ENCODE data around the gene PXMP4. TPM values are rescaled to one million over a fixed set of nuclear protein-coding genes. Genes with fewer than 3 reads are reported as not detected.

The PXMP4 gene
- total RNA-seq, 1 experiment from 2014 or later: 5.7 TPM

DNA sequence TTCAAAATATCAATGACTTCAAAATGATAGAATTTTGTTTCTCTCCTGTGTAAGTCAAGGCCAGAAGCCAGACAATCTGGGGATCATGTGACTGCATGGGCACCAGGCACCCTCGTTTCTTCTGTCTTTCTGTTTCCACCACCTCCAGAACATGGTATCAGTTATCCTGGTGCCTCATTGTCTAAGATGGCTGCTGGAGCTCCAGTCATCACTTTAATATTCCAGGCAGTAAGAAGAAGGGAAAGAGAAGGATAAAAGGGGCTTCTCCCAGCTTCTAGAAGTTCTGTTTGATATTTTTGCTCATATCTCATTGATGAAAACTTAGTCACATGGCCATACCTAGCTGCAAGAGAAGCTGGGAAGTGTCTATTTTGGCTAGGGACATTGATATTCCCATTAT lies 37.3 kb upstream of the PXMP4 start:
- TF ChIP-seq, protein P1, sequence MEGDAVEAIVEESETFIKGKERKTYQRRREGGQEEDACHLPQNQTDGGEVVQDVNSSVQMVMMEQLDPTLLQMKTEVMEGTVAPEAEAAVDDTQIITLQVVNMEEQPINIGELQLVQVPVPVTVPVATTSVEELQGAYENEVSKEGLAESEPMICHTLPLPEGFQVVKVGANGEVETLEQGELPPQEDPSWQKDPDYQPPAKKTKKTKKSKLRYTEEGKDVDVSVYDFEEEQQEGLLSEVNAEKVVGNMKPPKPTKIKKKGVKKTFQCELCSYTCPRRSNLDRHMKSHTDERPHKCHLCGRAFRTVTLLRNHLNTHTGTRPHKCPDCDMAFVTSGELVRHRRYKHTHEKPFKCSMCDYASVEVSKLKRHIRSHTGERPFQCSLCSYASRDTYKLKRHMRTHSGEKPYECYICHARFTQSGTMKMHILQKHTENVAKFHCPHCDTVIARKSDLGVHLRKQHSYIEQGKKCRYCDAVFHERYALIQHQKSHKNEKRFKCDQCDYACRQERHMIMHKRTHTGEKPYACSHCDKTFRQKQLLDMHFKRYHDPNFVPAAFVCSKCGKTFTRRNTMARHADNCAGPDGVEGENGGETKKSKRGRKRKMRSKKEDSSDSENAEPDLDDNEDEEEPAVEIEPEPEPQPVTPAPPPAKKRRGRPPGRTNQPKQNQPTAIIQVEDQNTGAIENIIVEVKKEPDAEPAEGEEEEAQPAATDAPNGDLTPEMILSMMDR (conservative IDR thresholded peaks at IDR 0.05): no peak
- DNase-seq: no peak
- Mint-ChIP-seq H3K9me3 (0 out of 5 replicates have a peak, but pooled peaks cover 0 to 2% of the 10 kb centered on the region in 2 experiments), H3K27ac (no peak overlapping the region), H3K4me3 (no peak overlapping the region), H3K4me1 (peaks cover 11 to 13% of the 10 kb centered on the region in 2 experiments), H3K36me3 (ENCODE audit: insufficient read depth in 1 of 3, low read depth in 3 of 3) (peaks cover 12 to 56% (median 23%) of the 10 kb centered on the region in 3 experiments), H3K27me3 (ENCODE audit: low read depth) (no peaks in the 10 kb centered on the region)
- no peak overlapping the region for H4K8ac ChIP-seq (replicated peaks; ENCODE audit: insufficient read length, low read depth, low read length)
- H2BK12ac ChIP-seq (ENCODE audit: insufficient read length, low read depth, low read length): no peak overlapping the region
- H3K27me3 ChIP-seq (ENCODE audit: insufficient read depth, low read length): no peaks in the 10 kb centered on the region
- no peak overlapping the region for H4K5ac ChIP-seq (ENCODE audit: insufficient read length, low read depth, low read length)
- no peak overlapping the region for H2BK5ac ChIP-seq (ENCODE audit: insufficient read length, low read length)
- H3K79me1 ChIP-seq (ENCODE audit: insufficient read depth, low read depth, low read length, poor library complexity, severe bottlenecking): no peaks in the 10 kb centered on the region
- no peak overlapping the region for H3K23ac ChIP-seq (ENCODE audit: insufficient read length, low read depth, low read length)
- no peak overlapping the region for H3K4ac ChIP-seq (ENCODE audit: low read depth, low read length)
- WGBS (ENCODE audit: extremely low coverage, insufficient read length, low lambda C conversion rate): no CpG with 5 or more reads among the region's 1 CpG
- H3K27ac ChIP-seq (ENCODE audit: insufficient read length, low read depth, low read length): no peak overlapping the region
- H4K20me1 ChIP-seq (ENCODE audit: control insufficient read depth, insufficient read depth, insufficient read length): no peaks in the 10 kb centered on the region
- H3K18ac ChIP-seq (ENCODE audit: insufficient read length, low read depth, low read length): no peak overlapping the region
- no peak overlapping the region for H3K4me2 ChIP-seq (ENCODE audit: insufficient read depth, insufficient read length, low read length)
- H3K23me2 ChIP-seq (ENCODE audit: insufficient read length, low read depth, low read length, poor library complexity, severe bottlenecking): no peaks in the 10 kb centered on the region
- H4K91ac ChIP-seq (ENCODE audit: insufficient read length, low read depth, low read length): no peak overlapping the region
- no peak overlapping the region for H2AK5ac ChIP-seq (ENCODE audit: insufficient read length, low read length)
- H2AFZ ChIP-seq (ENCODE audit: low read length): no peak overlapping the region
- no peak overlapping the region for H2BK120ac ChIP-seq (ENCODE audit: low read depth, low read length, poor library complexity, severe bottlenecking)
- no peak overlapping the region for H3K14ac ChIP-seq (ENCODE audit: insufficient read depth, low read length)
- no peak overlapping the region for H2BK20ac ChIP-seq (ENCODE audit: low read depth, low read length, poor library complexity, severe bottlenecking)
- H3K79me2 ChIP-seq (ENCODE audit: insufficient read depth, low read length): no peaks in the 10 kb centered on the region
- no peak overlapping the region for H2BK15ac ChIP-seq (ENCODE audit: low read depth, low read length)
- no peak overlapping the region for H3T11ph ChIP-seq (ENCODE audit: low read length)
- no peaks in the 10 kb centered on the region for H3K9me3 ChIP-seq (ENCODE audit: control insufficient read depth, low read depth, low read length)
- H3K56ac ChIP-seq (ENCODE audit: insufficient read length, low read depth, low read length): no peak overlapping the region
- H3K4me1 ChIP-seq (ENCODE audit: insufficient read depth, low read length): no peaks in the 10 kb centered on the region; the same call in 1 of the 2 replicates
- no peak overlapping the region for H3K9ac ChIP-seq (ENCODE audit: extremely low read depth, insufficient read length, low read length)
